CD14-positive monocyte (primary cell): ENCODE measurements around the gene TRPC4AP. TPM values are rescaled to one million over a fixed set of nuclear protein-coding genes. Genes with fewer than 3 reads are reported as not detected.
"Not testable (repeated sequence)": the region's sequence is repeated elsewhere in the genome, so short reads cannot be mapped to it uniquely, and the experiment has no call there.

Experiments used
- DNase-seq, 3 donors: peaks; one replicate each; pipeline ENCODE4 v3.0.0-alpha.2; 2011 to 2022
- H2AFZ ChIP-seq: 2 replicates; pipeline ENCODE4 v1.6.0; 2012; ENCODE audit warnings: mild to moderate bottlenecking, low read depth, low read length, inconsistent platforms; ENCODE audit not compliant: insufficient read depth, poor library complexity, severe bottlenecking
- H3K27ac ChIP-seq, 2 donors: 1 replicate in 1 of 2; 2 replicates in 1 of 2; pipeline ENCODE4 v1.5.1; 2012 to 2013; ENCODE audit warnings: low read length in 2 of 2, control low read depth in 1 of 2, inconsistent platforms in 1 of 2, low read depth in 1 of 2, mild to moderate bottlenecking in 1 of 2
- H3K27me3 ChIP-seq, 2 donors: one replicate each; pipeline versions ENCODE4 v1.6.0 to v1.6.1; 2011 to 2013; ENCODE audit warnings: low read length in 2 of 2; ENCODE audit not compliant: control insufficient read depth in 2 of 2, insufficient read depth in 2 of 2
- H3K36me3 ChIP-seq, 2 donors: replicated peaks in 1 of 2; 1 replicate in 1 of 2; 2 replicates in 1 of 2; pipeline versions ENCODE4 v1.5.1 to v1.6.1; 2012 to 2013; ENCODE audit warnings: low read length in 2 of 2, control low read depth in 1 of 2, inconsistent platforms in 1 of 2, mild to moderate bottlenecking in 1 of 2; ENCODE audit not compliant: insufficient read depth in 2 of 2, control insufficient read depth in 1 of 2
- H3K4me1 ChIP-seq, 2 donors: 1 replicate in 1 of 2; 2 replicates in 1 of 2; pipeline versions ENCODE4 v1.5.1 to v1.6.1; 2012 to 2013; ENCODE audit warnings: low read length in 2 of 2, control low read depth in 1 of 2, inconsistent platforms in 1 of 2, mild to moderate bottlenecking in 1 of 2, moderate library complexity in 1 of 2; ENCODE audit not compliant: insufficient read depth in 2 of 2, control insufficient read depth in 1 of 2
- H3K4me2 ChIP-seq: replicated peaks from 2 replicates; pipeline ENCODE3; 2012; ENCODE audit warnings: low read length, moderate library complexity, mild to moderate bottlenecking; ENCODE audit not compliant: poor library complexity, severe bottlenecking; ENCODE audit errors: extremely low read depth
- H3K4me3 ChIP-seq, 3 experiments: fragments of 200-600 bp in 1 of 3; sonication (generic) in 1 of 3; replicated peaks in 1 of 3; 1 replicate in 2 of 3; 2 replicates in 1 of 3; pipeline ENCODE4 v1.5.1; 2011 to 2013; ENCODE audit warnings: low read length in 3 of 3, mild to moderate bottlenecking in 3 of 3, control low read depth in 2 of 3, low read depth in 2 of 3, inconsistent platforms in 1 of 3, moderate library complexity in 1 of 3
- H3K79me2 ChIP-seq: 2 replicates; pipeline ENCODE4 v1.6.0; 2012; ENCODE audit warnings: mild to moderate bottlenecking, control low read depth, inconsistent platforms, low read length, moderate library complexity; ENCODE audit not compliant: insufficient read depth
- H3K9ac ChIP-seq: 2 replicates; pipeline ENCODE4 v1.6.0; 2017; ENCODE audit warnings: low read length, mild to moderate bottlenecking; ENCODE audit not compliant: insufficient read depth, poor library complexity, severe bottlenecking
- H3K9me3 ChIP-seq, 2 donors: replicated peaks in 1 of 2; 1 replicate in 1 of 2; 2 replicates in 1 of 2; pipeline versions ENCODE4 v1.5.1 to v1.6.1; 2012 to 2013; ENCODE audit warnings: low read length in 2 of 2, control low read depth in 1 of 2; ENCODE audit not compliant: control insufficient read depth in 1 of 2, insufficient read depth in 1 of 2
- H4K20me1 ChIP-seq: 2 replicates; pipeline ENCODE4 v1.6.0; 2012; ENCODE audit warnings: mild to moderate bottlenecking, low read length, control low read depth, moderate library complexity; ENCODE audit not compliant: insufficient read depth
- H3K27ac Mint-ChIP-seq, 7 donors: one replicate each; pipeline ENCODE4 v1.8.0; 2020; ENCODE audit warnings: mild to moderate bottlenecking in 7 of 7, mixed read lengths in 7 of 7, moderate library complexity in 6 of 7, inconsistent platforms in 2 of 7
- H3K27me3 Mint-ChIP-seq, 3 donors: one replicate each; pipeline ENCODE4 v1.8.0; 2021 to 2022; ENCODE audit warnings: low read depth in 3 of 3, mild to moderate bottlenecking in 3 of 3, mixed read lengths in 3 of 3, moderate library complexity in 3 of 3, inconsistent platforms in 1 of 3
- H3K36me3 Mint-ChIP-seq, 2 donors: one replicate each; pipeline ENCODE4 v1.8.0; 2020; ENCODE audit warnings: mixed read lengths in 2 of 2, inconsistent platforms in 1 of 2, mild to moderate bottlenecking in 1 of 2
- H3K4me1 Mint-ChIP-seq: one replicate; pipeline ENCODE4 v1.8.0; 2020; ENCODE audit warnings: mild to moderate bottlenecking, mixed read lengths
- H3K4me3 Mint-ChIP-seq, 2 donors: one replicate each; pipeline ENCODE4 v1.8.0; 2020; ENCODE audit warnings: mild to moderate bottlenecking in 2 of 2, mixed read lengths in 2 of 2, moderate library complexity in 1 of 2
- H3K9me3 Mint-ChIP-seq, 7 donors: one replicate each; pipeline ENCODE4 v1.8.0; 2020 to 2022; ENCODE audit warnings: mixed read lengths in 7 of 7, mild to moderate bottlenecking in 6 of 7, moderate library complexity in 6 of 7, inconsistent platforms in 2 of 7
- CTCF ChIP-seq: fragments of 200-600 bp; IDR thresholded peaks from one replicate; pipeline ENCODE4 v1.8.0; 2022; ENCODE audit warnings: antibody characterized with exemption, mild to moderate bottlenecking
- WGBS: methylation state at CpG from one replicate; pipeline ENCODE4 v1.1.5; 2013; ENCODE audit warnings: missing lambda C conversion rate; ENCODE audit not compliant: insufficient coverage; 5-methylcytosine and 5-hydroxymethylcytosine counted together
- intact Hi-C, 2 donors: fragments of 100-400 bp; cut with micrococcal nuclease; formaldehyde crosslinking; loops; one replicate each; pipeline versions ENCODE4 v1.15.0 to v1.15.1; 2023
- polyA plus RNA-seq, 3 donors: library from polyadenylated mRNA; depleted of rRNA in 1 of 3; unstranded in 2 of 3; stranded (reverse) in 1 of 3; fragments of 300-500 nt in 2 of 3; fragments of >200 nt in 1 of 3; fragmentation: Illumina TruSeq in 2 of 3; gene quantifications; 1 replicate in 2 of 3; 2 replicates in 1 of 3; pipeline ENCODE4 v1.2.3, GENCODE V29; 2012 to 2021

Gene TRPC4AP
- polyA plus RNA-seq, 3 donors, result 80.8 to 98.4 (median 88.6) TPM

GRCh38 chr20:35077341-35077740, 15.3 kb downstream of the TRPC4AP start:
- peaks cover 6% of the 10 kb centered on the region for H3K4me1 Mint-ChIP-seq
- intact Hi-C loops, result no loop called here
- H3K36me3 Mint-ChIP-seq, result peaks cover 40 to 49% of the 10 kb centered on the region in 2 donors
- Histone ChIP-seq H3K27me3 (no peaks in the 10 kb centered on the region), H4K20me1 (peaks cover 56% of the 10 kb centered on the region), H3K9ac (no peak overlapping the region), H3K36me3 (peaks cover 26 to 29% of the 10 kb centered on the region in 2 donors), H3K4me3 (no peak overlapping the region), H2AFZ (no peak overlapping the region), H3K27ac (no peak overlapping the region), H3K9me3 (no peaks in the 10 kb centered on the region), H3K79me2 (peaks cover 53% of the 10 kb centered on the region), H3K4me2 (no peak overlapping the region), H3K4me1 (no peaks in the 10 kb centered on the region)
- 100% methylated on average over 5 of the region's 5 CpGs for WGBS
- no peak for TF ChIP-seq CTCF
- no peak overlapping the region for H3K27ac Mint-ChIP-seq
- peaks cover 0 to 15% (median 5%) of the 10 kb centered on the region in 7 donors for H3K9me3 Mint-ChIP-seq
- peaks cover 0 to 2% (median 0%) of the 10 kb centered on the region in 3 donors for H3K27me3 Mint-ChIP-seq
- H3K4me3 Mint-ChIP-seq, result no peak overlapping the region
- no peak for DNase-seq

- 100% methylated on average over 2 of the region's 8 CpGs for WGBS
- H3K27me3 Mint-ChIP-seq, DNase-seq, H3K27ac ChIP-seq, H3K4me1 ChIP-seq, H3K9me3 ChIP-seq, H3K27me3 ChIP-seq, H3K4me3 ChIP-seq, H3K4me3 Mint-ChIP-seq, H3K4me1 Mint-ChIP-seq, H3K9ac ChIP-seq, H3K27ac Mint-ChIP-seq, H3K4me2 ChIP-seq, H2AFZ ChIP-seq, intact Hi-C loops: not testable (repeated sequence)
- Histone ChIP-seq H3K79me2 (peaks cover 40% of the 10 kb centered on the region), H3K36me3 (peaks cover 27 to 42% of the 10 kb centered on the region in 2 donors), H4K20me1 (peaks cover 53% of the 10 kb centered on the region)
- Mint-ChIP-seq H3K36me3 (peaks cover 51 to 59% of the 10 kb centered on the region in 2 donors), H3K9me3 (peaks cover 0 to 12% (median 4%) of the 10 kb centered on the region in 7 donors)
Observed at GRCh38 chr20:35071436-35072153, 21.0 kb downstream of the TRPC4AP start.
